GM19035 (cell line): ENCODE data around the gene RTL1.

ENCODE experiments used
- ATAC-seq: cut with Tn5 transposase; IDR thresholded peaks from one replicate; pipeline ENCODE4 v1.9.1; 2021; ENCODE audit not compliant: unreplicated experiment

The RTL1 gene

DNA sequence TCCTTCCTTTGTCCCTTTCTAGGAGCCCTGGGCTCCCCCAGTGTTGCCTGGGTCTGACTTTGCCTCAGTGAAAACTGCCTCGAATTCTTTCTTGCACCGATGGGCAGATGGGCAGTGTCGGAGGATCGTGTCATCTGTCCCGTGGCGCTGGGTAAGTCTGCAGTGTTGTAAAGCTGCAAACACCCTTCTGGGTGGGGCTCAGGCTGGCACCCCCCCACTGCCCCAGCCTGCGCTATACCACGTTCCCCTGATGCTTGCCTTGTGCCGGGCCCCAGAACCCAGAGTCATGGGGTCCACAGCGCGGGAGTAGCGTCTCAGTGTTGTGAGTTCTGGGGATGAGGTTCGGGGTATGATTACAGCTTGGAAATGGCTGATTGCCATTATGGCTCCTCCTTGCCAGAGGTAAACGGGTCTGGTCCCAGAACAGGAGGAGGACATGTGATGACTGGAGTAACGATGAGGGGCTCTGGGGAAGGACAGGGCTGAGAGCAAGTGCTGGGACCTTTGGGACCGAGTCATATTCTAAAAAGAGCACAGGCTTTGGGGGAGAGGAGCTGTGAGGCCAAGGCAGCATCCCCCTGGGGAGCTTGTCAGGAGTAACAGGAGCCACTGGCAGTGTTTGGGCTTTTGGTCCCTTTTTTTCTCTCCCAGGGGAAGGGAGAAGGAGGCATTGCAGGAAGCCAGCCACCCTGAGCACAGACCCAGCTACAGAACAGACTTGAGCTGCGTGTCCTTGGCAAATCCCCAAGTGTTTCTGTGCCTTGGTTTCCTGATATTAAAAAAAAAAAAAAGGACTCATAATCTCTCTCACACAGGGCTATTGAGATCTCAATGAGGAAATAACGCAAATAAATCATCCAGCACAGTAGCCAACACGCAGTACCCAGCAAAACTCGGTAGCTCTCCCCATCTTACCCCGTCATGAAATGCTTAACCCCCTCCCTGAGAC, 4.3 kb downstream of the RTL1 start:
- ATAC-seq = no peak

DNA sequence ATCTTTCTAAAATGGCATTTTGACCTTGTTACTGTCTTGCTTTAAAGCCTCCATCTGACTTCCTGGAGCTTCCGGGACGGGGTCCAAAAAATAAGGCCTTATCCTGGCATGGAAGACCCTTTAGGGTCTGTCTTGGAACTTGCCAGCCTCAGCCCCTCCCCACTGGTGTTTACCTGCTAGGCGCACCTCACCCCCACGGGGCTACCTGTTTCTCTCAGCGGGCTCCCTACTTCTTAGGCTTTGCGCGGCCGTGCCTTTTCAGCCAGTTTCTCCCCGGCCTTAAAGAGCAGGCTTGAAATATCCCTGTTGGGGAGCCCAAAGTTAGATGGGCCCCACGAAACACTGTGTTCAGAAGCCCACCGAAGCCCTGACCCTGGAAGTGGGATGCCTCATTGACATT, 5.1 kb downstream of the RTL1 start:
- ATAC-seq = no peak

DNA sequence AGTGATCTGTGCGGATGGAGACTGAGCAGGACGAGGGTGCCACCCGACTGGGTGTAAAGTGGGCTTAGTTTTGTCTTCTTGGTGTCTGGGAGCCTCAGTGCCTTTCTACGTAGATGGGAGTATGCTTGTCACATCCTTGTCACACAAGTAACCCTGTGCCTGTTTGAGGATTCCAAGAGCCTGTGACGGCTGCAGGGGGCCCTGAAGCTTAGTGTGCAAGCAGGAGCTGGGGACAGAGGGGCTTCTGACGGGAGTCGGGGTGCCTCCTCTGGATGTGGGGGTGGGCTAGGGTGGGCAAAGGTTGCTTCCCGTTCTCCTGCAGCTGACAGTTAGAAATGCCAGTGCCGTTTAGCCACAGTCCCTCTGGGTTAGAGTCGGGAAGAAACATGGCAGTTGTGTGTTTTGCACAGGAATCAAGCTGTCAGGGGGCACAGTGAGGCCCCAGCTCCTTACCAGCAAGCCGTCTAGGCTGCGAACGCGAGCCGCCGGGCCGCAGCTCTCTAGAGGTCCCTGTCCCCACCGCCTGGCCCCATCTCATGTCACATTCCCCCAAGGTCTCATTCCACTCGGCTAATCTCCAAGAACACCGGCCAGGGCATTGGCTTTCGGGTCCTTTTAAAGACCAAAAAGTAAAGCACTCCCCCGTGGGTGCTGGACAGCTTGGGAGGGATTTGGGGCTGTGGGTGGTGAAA, 7.0 kb downstream of the RTL1 start:
- ATAC-seq = no peak

DNA sequence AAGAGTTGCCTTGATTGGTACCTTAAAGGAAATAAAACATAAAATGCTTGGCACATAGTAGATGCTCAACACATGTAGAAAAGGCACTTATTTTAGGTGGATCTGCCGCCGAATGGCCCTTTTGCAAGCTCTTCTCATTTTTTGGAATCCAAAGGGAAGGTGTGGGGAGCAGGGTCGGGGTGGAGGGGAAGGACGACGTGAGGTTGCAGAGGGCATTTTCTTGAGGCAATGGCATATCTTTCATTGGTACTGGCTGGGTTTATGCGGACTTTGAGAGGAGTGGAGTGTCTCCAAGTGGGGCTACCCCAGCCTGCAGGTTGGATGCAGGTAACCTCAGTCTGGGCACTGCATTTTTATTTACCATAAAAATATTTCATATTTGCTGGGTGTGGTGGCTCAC, 8.1 kb downstream of the RTL1 start:
- ATAC-seq = no peak

DNA sequence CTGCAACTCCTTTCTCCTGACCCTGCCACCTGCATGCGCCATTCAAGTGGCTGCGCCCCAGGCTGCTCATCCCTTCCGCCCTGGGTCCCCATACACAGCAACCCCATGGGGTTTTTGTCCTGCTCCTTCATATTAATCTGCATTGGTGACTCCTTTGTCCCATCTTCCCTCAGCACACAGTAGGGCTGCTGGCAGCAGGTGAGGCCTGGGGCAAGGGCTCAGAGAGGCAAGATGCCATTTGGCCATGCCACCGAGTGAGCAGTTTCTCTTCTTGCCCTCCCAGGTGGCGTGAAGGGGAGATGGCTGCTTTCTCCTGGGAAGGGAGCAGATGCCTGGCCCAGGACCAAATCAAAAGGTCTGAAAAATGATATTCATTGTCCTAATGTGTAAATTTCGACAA, 9.1 kb downstream of the RTL1 start:
- ATAC-seq = no peak

DNA sequence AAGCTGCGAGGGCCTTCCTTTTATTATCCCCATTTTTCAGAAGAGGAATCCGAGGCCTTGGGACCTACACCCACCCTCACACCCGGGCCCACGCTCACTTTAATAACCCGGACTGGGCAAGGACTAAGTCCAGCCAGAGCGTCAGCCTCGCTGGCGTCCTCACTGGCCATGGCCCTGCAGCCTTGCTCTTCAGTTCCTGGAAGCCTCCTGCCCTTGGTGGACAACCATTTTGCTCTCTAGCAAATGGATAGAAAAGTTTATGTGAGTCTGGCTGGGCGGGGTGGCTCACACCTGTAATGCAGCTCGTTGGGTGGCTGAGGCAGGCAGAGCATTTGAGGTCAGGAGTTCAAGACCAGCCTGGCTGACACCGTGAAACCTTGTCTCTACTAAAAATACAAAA, 9.8 kb downstream of the RTL1 start:
- no peak for ATAC-seq

DNA sequence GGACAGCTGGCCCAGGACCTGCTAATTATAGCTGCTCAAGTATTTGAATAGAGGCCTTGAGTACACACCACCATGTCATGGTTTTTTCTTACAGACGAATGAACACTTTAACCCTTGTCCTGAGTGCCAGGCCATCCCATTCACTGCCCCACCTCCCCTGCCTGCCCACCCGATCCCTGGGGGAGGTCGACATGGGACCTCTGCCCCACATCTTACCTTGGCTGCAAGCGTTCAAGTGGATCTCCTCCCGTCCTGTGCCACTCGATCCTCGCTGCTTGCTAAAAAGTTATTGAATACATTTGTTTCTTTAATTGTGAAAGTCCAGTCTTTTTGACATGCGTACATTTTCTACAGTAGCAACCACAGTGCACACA, 10.3 kb downstream of the RTL1 start:
- ATAC-seq = no peak

DNA sequence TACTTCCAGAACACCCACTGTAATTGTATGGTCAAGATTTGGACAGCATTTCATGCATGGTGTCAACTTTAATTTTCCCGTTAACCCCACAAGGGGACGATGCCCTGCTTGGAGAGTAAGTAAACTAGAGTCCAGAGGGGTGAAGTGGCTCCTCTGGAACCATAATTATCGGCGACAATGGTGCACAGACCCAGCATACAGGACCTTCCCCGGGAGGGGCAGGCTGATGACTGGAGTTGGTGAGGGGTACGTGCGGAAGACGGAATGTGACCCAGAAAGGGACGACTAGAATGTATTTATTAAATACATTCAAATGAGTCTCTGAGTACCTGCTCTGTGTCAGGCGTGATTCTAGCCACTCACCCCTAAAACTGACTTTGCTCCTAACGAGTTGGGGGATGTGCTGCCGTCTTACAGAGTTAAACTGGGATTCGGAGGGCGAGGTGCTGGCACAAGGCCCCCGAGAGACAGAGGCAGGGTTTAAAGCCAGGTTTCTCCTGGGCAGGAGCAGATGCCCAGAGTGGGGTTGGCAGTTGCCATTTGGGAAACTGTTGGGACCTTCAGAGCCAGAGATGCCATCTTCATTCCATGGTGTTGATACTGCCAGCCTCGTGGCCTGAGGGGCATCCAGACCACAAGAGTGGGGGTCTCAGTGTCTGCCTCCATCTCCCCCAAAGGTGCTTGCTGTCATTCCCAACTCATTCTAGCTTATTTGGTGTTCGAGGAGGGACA, 10.9 kb downstream of the RTL1 start:
- no peak for ATAC-seq

DNA sequence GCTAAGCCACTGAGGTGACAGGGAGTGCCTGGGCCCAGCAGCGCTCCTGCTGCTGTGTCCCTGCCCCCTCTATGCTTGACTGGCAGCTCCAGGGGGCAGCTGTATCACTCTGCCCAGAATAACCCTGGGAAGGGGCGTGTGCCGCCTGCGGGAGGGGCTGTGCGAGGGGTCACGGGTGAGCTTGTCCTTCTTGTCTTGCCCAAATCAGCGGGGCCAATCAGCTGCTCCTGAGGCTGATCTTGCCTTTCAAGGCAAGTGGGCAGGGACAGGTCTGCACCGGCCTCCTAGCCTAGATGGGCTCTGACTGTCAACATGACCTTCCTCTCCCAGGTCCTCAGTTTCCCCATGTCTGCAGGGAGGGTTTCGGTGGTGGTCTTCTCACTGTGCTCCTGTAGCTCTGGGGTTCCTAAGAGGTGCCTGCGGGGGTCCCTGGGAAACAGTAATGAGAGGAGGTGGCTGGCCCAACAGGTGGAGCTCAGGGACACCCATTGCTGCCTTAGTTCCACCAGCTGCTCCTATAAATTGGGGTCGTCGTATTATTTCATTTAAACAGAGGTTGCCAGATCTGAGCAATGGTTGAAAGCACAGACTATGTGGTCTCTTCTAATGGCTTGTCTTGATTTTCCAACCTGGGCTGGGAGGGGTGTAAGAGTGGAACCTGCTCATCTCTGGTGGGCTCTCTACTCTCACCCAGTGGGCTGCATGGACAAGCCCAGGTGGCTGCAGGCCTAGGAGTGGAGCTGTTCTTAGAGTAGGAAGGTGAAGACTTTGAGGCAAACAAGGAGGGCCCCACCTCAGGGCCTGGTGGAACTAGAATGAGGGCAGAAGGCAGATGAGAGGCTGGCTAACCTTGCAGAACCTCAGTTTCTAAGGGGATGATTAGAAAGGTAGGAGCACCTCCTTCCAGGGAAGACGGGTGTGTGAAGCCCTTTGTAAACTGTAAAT, 11.7 kb downstream of the RTL1 start:
- ATAC-seq = no peak

DNA sequence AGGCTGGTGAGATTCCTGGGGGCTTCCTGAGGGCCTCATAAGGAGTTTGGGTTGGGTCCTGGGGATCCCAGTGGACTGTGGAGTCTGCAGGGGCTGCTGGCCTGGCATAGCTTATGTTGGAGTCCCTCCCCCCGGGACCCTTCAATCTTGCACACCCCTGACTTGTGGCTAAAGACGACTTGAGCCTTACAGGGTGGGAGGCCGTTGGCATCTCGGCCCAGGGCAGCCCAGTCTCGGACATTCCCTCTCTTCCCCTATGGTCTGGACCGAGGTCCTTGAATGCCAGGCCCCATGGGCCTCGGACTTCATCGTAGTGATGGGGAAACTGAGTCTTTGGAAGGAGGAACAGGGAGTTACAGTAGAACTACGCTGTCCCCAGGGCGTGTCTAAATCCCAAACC, 12.5 kb downstream of the RTL1 start:
- ATAC-seq = no peak

DNA sequence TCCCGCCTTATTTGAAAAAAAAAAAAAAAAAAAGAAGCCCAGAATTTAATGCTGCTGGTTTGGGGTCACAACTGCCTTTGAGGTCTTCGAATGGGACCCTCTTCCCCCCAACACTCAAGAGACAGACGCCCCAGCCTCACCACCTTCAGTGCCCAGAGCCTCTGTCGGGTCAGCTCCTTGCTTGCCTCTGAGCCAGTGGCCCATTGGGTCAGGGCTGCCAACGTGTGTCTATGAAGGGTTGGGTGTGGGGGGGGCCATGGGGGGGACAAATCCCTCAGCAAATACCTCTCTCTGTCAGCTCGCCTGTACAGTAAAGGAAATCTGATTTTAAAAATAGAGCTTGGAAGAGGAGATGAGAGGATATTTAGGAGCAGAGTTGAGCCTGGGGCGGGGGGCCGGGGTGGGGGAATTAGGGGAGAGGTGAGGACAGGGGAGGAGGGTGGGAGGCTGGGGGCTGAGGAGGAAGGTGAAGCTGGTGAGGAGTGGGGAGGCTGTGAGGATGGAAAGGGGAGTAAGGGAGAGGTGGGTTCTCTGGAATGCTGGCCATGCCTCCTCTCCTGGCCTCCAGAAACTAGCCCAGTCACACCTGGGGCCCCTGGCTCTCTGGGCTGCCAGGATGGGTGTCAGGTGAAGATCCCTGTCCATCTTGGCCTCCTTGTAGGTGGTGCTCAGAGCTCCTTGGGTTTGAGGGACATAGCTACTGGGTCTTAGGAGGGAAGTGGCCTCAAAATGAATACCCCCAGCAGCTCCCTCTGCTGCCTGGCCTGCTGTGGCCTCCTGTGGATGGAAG, 13.3 kb downstream of the RTL1 start:
- ATAC-seq = no peak

DNA sequence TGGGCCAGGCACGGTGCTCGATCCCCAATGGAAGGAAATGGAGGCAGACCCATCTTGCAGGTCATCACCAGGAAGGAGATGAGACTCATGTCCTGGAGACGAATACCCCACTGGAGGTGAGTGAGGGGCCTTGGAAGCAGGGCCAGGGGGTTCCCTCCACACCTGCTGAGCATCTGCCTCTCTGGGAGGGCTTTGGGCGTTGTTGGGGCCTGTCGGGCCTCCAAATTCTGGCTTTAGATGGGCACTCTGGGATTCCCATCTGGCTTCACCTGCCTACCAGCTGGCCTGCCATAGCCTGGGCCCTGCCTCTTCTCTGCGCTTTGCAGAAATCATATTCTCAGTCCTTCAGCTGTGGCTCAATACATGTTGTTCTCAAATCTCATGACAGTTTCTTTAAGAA, 13.9 kb downstream of the RTL1 start:
- ATAC-seq = no peak

DNA sequence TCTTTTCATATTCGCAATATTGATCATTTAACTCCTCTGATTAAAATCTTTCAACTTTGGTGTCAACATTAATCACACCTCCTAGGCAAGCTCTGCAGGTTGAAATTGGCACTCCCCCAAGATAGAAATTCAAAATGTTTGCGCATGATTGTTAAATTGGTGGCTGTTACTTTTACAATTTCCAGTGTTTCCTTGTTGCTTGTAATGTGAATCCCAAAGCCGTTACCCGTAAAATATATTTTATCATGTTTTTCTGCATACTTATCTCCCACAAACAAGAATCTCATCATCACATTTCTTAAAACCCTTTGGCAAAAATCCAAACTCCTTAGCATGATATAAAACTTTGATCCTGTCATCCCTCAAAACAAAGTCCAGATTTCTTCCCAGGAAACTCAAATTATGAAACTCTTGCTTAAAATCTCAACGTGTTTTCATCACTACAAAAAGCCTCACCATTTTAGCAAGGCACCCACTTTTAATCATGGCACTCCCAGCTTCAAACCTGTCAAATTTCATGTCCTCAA, 14.7 kb downstream of the RTL1 start:
- no peak for ATAC-seq

DNA sequence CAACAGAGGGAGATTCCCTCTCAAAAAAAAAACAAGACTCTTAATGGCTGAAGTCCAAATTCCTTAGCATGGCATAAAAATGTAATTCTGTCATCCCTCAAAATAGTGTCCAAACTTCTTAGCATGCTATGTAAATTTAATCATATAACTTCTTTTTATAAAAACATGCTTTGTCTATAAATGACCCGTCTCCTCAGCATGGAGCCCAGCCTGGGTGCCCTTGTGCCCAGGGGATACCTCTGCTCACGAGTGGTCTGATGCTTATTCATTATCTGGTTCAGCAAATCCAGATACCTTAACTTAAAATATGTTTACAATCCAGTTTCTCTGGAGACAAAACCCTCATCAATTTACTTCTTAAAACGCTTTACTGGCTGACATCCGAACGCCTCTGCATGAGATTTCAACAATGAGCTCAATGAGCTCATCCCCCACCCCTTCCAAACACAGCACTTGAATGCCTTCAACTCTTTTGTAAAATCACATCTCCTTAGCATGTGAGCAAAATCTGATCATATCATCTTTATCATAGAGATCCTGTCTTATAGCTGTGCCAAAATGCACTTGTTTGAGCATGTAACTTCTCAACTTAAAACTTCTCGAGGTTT, 15.7 kb downstream of the RTL1 start:
- no peak for ATAC-seq

DNA sequence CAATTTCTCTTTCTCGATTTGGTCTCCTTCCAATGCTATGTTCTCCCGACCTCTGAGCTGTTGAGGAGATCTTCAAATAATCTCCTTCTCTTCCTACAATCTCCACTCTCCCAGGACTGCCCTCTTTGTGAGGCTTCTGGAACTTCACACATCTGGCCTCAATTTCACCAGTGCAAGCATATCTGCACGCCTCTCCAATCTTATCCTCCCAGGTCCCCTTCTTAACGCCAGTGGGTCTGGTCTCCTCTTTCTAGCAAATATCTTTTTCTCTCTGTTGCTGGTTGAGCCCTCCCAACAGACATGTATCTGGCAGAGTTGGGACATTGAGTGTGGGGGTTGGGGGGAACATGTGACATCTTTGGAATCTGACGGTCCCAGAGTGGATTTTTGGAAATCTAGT, 17.9 kb downstream of the RTL1 start:
- no peak for ATAC-seq

DNA sequence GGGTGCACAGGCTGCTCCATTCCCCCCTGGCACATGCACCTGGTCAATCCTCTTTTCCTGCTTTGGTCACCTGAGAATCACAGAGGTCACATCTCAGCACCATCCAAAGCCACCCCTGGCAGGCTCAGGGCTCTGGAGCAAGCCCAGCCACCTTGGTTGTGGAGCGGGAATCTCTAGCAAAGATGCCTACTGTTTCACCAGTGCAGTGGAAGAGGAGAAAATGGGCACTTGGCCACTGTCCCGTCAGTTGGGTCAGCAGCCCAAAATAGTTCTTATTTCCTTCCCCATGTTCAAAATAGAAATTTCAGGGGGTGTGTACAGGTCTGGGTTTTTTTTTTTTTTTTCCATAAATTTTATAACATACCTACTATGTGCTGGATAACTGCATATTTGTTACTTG, 18.3 kb downstream of the RTL1 start:
- no peak for ATAC-seq

DNA sequence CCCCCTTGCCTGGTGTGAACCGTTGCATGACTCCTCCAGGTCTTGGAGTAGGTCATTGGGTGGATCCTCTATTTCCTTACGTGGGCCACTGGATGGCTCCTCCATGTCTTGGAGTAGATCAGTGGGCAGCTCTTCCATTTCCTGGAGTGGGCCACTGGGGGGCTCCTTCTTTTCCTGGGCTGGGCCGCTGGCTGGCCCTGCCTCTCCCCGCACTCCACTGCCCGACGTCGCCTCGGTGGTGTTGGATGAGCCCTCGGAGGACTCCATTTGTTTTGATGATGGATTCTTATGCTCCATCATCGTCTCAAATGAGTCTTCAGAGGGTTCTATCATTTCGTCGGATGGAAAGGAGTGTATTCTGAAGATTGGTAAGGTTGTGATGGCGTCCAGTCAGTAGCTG, 19.1 kb downstream of the RTL1 start:
- no peak for ATAC-seq

DNA sequence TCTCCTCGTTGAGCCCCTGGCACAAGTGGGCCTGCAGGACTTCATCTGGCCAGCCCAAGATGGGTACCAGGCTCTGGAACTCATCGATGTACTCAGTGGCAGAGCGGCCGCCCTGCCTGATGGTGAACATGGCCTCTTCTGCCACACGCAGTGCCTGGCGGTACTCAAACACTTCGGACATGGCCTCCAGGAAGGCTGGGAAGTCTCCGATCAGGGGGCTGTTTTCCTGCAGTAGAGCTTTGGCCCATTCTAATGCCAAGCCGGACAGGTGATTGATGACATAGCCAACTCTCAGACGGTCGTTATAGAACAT, 19.8 kb downstream of the RTL1 start:
- ATAC-seq = no peak

DNA sequence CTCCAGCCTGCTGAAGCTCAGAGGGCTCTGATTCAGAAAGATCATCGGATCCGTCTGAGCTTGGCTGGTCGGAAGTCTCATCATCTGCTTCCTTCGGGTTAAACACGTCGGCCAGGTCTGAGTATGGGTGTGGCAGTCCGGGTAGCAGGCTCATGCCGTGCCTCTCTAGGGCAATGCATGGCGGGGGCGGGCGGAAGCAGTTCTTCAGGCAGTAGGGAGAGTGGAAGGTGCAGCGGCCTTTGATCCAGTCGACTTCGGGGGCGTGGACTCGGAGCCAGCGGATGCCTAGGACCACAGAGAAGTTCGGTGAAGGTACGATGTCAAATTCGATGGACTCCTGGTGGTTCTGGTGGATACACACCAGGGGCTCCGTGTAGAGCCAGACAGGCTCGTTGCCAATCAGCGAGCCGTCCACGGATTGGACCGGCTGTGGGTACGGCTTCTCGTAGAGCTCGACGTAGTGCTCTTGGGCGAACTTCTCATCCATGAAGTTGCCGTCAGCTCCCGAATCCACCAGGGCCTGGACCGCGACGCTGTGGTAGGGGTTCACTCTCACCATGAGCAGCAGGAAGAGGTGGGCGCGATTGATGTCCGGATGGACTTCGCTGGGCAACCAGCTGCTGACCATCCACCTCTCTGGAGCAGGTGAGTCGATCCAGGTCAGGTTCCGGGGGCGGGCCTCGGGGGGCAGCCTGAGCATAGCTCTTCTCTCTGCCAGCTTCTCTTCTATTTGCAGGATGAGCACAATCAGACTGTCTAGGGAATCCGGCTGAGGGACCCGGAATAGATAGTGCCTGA, 20.3 kb downstream of the RTL1 start:
- no peak for ATAC-seq
